ENCODE results near the gene TESMIN.

Gene TESMIN

DNA sequence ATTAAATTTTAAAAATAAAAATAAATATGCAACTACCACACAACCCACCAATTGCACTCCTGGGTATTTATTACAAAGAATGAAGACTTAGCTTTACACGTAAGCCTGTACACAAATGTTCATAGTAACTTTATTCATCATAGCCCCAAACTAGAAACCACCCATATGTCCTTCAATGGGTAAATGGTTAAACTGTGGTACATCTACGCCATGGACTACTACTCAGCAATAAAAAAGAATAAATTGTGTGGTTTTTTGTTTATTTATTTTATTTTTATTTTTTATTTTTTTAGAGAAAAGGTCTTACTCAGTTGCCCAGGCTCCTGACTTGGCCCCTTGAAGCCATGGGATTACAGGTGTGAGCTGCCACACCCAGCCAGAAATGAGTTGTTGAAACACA is 52.3 kb downstream of the TESMIN start:
- no peak for FAIRE-seq
- no peak for TF ChIP-seq PAX5 (IDR thresholded peaks at IDR 0.05; ENCODE audit: insufficient read depth, low read length, severe bottlenecking)
- TF ChIP-seq POLR2AphosphoS5 (IDR thresholded peaks at IDR 0.05; ENCODE audit: low read depth, low read length) = no peak
- no peak for TF ChIP-seq POLR2A (IDR thresholded peaks at IDR 0.05; ENCODE audit: low read depth, low read length)
- TF ChIP-seq TAF1 (IDR thresholded peaks at IDR 0.05; ENCODE audit: low read depth, low read length) = no peak
- TF ChIP-seq POU2F2 (IDR thresholded peaks at IDR 0.05; ENCODE audit: low read depth, low read length) = no peak
- no peak for TF ChIP-seq SPI1 (IDR thresholded peaks at IDR 0.05; ENCODE audit: low read depth, low read length)
- DNase-seq (ENCODE audit: insufficient read length, low spot score) = no peak

DNA sequence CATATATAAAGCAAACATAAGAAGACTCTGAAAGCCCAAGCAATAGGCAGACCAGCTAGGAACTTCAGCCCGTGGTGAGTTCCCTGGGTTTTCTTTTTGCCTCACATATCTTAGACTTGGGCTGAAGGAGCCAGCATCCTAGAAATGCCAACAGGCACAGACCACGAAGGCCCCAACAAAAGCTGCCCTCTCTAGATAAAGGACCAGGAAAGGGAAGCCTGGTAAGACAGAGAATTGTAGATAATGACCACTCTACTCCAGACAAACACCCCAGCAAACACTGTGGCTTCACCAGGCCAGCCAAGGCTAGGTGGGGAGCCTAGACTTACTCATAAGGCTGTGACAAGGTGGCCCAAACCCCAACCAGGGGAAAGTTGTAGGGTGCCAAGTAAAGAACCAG is 55.8 kb downstream of the TESMIN start:
- FAIRE-seq = no peak
- no peak for DNase-seq (ENCODE audit: insufficient read length, low spot score)
- no peak for TF ChIP-seq POLR2A (IDR thresholded peaks at IDR 0.05; ENCODE audit: low read depth, low read length)
- TF ChIP-seq POLR2AphosphoS5 (IDR thresholded peaks at IDR 0.05; ENCODE audit: low read depth, low read length) = no peak
- TF ChIP-seq TAF1 (IDR thresholded peaks at IDR 0.05; ENCODE audit: low read depth, low read length) = no peak
- no peak for TF ChIP-seq SPI1 (IDR thresholded peaks at IDR 0.05; ENCODE audit: low read depth, low read length)
- no peak for TF ChIP-seq POU2F2 (IDR thresholded peaks at IDR 0.05; ENCODE audit: low read depth, low read length)
- no peak for TF ChIP-seq PAX5 (IDR thresholded peaks at IDR 0.05; ENCODE audit: insufficient read depth, low read length, severe bottlenecking)

GRCh38 chr11:68694431-68695297 is 56.7 kb downstream of the TESMIN start:
- no peak for TF ChIP-seq POLR2AphosphoS5 (IDR thresholded peaks at IDR 0.05; ENCODE audit: low read depth, low read length)
- TF ChIP-seq PAX5 (IDR thresholded peaks at IDR 0.05; ENCODE audit: insufficient read depth, low read length, severe bottlenecking) = no peak
- FAIRE-seq (no peak), DNase-seq (ENCODE audit: insufficient read length, low spot score) (no peak)

DNA sequence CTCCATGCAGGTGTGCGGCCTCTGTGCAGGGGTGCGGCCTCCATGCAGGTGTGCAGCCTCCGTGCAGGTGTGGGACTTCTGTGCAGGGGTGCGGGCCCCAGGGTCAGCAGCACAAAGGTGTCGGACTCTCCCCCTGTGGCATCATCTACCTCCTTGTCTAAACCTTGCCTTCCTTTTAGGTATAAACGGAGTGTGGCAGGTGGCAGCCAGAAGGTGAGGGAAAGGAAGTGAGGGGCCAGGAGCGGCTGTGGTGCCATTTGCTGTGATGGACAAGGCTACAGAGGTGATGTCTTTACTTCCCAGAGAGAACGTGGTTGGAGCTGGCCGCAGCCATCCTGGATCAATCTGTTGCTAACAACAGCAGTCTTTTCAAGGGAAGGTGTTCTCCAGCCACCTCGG is 57.8 kb downstream of the TESMIN start:
- FAIRE-seq (no peak), DNase-seq (ENCODE audit: insufficient read length, low spot score) (no peak)
- TF ChIP-seq TAF1 (IDR thresholded peaks at IDR 0.05; ENCODE audit: low read depth, low read length) (no peak), SPI1 (IDR thresholded peaks at IDR 0.05; ENCODE audit: low read depth, low read length) (no peak), POU2F2 (IDR thresholded peaks at IDR 0.05; ENCODE audit: low read depth, low read length) (no peak), POLR2AphosphoS5 (IDR thresholded peaks at IDR 0.05; ENCODE audit: low read depth, low read length) (no peak), POLR2A (IDR thresholded peaks at IDR 0.05; ENCODE audit: low read depth, low read length) (no peak), PAX5 (IDR thresholded peaks at IDR 0.05; ENCODE audit: insufficient read depth, low read length, severe bottlenecking) (no peak)

- TF ChIP-seq SPI1 (IDR thresholded peaks at IDR 0.05; ENCODE audit: low read depth, low read length) (no peak), POU2F2 (IDR thresholded peaks at IDR 0.05; ENCODE audit: low read depth, low read length) (no peak), PAX5 (IDR thresholded peaks at IDR 0.05; ENCODE audit: insufficient read depth, low read length, severe bottlenecking) (no peak), POLR2AphosphoS5 (IDR thresholded peaks at IDR 0.05; ENCODE audit: low read depth, low read length) (no peak), TAF1 (IDR thresholded peaks at IDR 0.05; ENCODE audit: low read depth, low read length) (no peak), POLR2A (IDR thresholded peaks at IDR 0.05; ENCODE audit: low read depth, low read length) (no peak)
- FAIRE-seq = no peak
Observed at GRCh38 chr11:68692871-68693483, 58.3 kb downstream of the TESMIN start.

DNA sequence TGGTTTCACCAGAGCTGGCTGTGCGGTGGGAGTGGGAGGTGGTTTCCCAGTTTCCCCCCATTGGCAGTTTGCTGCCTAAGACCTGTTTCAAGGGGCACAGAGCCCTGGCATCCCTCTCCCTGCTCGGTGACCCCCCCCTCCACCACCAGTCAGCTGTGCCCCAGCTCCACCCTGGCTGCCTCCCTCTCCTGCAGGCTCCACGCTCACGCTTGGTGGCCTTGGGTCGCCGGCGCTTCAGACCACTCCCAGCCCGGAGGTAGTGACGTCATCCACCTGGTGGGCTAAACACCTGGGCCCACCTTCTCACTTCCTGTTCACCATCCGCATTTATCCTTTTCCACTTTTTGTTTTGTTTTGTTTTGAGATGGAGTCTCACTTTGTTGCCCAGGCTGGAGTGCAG is 59.2 kb downstream of the TESMIN start:
- DNase-seq (ENCODE audit: insufficient read length, low spot score) = no peak
- no peak for FAIRE-seq
- no peak for TF ChIP-seq PAX5 (IDR thresholded peaks at IDR 0.05; ENCODE audit: insufficient read depth, low read length, severe bottlenecking)

More at GRCh38 chr11:68692871-68693483, 58.3 kb downstream of the TESMIN start:
- no peak for DNase-seq (ENCODE audit: insufficient read length, low spot score)

- no peak for TF ChIP-seq POLR2A (IDR thresholded peaks at IDR 0.05; ENCODE audit: low read depth, low read length)
- FAIRE-seq (no peak), DNase-seq (ENCODE audit: insufficient read length, low spot score) (no peak)
Observed at GRCh38 chr11:68691402-68691784, 59.9 kb downstream of the TESMIN start.

- no peak for FAIRE-seq
- no peak for DNase-seq (ENCODE audit: insufficient read length, low spot score)
- no peak for TF ChIP-seq SPI1 (IDR thresholded peaks at IDR 0.05; ENCODE audit: low read depth, low read length)
- TF ChIP-seq PAX5 (IDR thresholded peaks at IDR 0.05; ENCODE audit: insufficient read depth, low read length, severe bottlenecking) = no peak
- TF ChIP-seq POLR2A (IDR thresholded peaks at IDR 0.05; ENCODE audit: low read depth, low read length) = no peak
- no peak for TF ChIP-seq TAF1 (IDR thresholded peaks at IDR 0.05; ENCODE audit: low read depth, low read length)
- TF ChIP-seq POU2F2 (IDR thresholded peaks at IDR 0.05; ENCODE audit: low read depth, low read length) = no peak
- TF ChIP-seq POLR2AphosphoS5 (IDR thresholded peaks at IDR 0.05; ENCODE audit: low read depth, low read length) = no peak
Observed at GRCh38 chr11:68690671-68691401, 60.5 kb downstream of the TESMIN start.

- DNase-seq (ENCODE audit: insufficient read length, low spot score) = no peak
- no peak for TF ChIP-seq POLR2AphosphoS5 (IDR thresholded peaks at IDR 0.05; ENCODE audit: low read depth, low read length)
- no peak for TF ChIP-seq POLR2A (IDR thresholded peaks at IDR 0.05; ENCODE audit: low read depth, low read length)
- no peak for FAIRE-seq
Observed at GRCh38 chr11:68689737-68690625, 61.3 kb downstream of the TESMIN start.
